Measurements from ENCODE around the gene HOMER2.
A peak's percentile ranks its signal among the peaks of the same experiment; 100 is the strongest.
"Not testable (repeated sequence)": the region's sequence is repeated elsewhere in the genome, so short reads cannot be mapped to it uniquely, and the experiment has no call there.

The HOMER2 gene

GRCh38 chr15:82963471-82964341 is 11.2 kb upstream of the HOMER2 start:
- no peak for DNase-seq

- no peak for DNase-seq
These were observed 8.2 kb upstream of the HOMER2 start for GRCh38 chr15:82960766-82961165.

GRCh38 chr15:82959423-82959822 is 6.9 kb upstream of the HOMER2 start:
- DNase-seq = no peak

GRCh38 chr15:82958638-82959037 is 6.1 kb upstream of the HOMER2 start:
- no peak for DNase-seq

- no peak for DNase-seq
These were observed 905 bp downstream of the HOMER2 start for GRCh38 chr15:82951472-82952157.

- DNase-seq = no peak
These were observed 1.7 kb downstream of the HOMER2 start for GRCh38 chr15:82950746-82951370.

GRCh38 chr15:82950295-82950694 is 2.2 kb downstream of the HOMER2 start:
- no peak for DNase-seq

GRCh38 chr15:82946155-82946701 is 6.3 kb downstream of the HOMER2 start:
- no peak for DNase-seq

- DNase-seq = no peak
These were observed 7.2 kb downstream of the HOMER2 start for GRCh38 chr15:82945326-82945725.

GRCh38 chr15:82944821-82945220 is 7.7 kb downstream of the HOMER2 start:
- DNase-seq = no peak

GRCh38 chr15:82944056-82944455 is 8.5 kb downstream of the HOMER2 start:
- no peak for DNase-seq

- DNase-seq = no peak
These were observed 9.3 kb downstream of the HOMER2 start for GRCh38 chr15:82943176-82943575.

GRCh38 chr15:82942691-82943090 is 9.8 kb downstream of the HOMER2 start:
- no peak for DNase-seq

GRCh38 chr15:82939678-82940077 is 12.8 kb downstream of the HOMER2 start:
- DNase-seq = not testable (repeated sequence)

- DNase-seq = no peak
These were observed 14.8 kb downstream of the HOMER2 start for GRCh38 chr15:82937712-82938058.

- no peak for DNase-seq
These were observed 15.4 kb downstream of the HOMER2 start for GRCh38 chr15:82936966-82937711.

- no peak for DNase-seq
These were observed 17.1 kb downstream of the HOMER2 start for GRCh38 chr15:82935382-82935781.

GRCh38 chr15:82934100-82934880 is 18.2 kb downstream of the HOMER2 start:
- no peak for DNase-seq

- DNase-seq = no peak
These were observed 18.9 kb downstream of the HOMER2 start for GRCh38 chr15:82933576-82933975.

GRCh38 chr15:82931221-82931620 is 21.3 kb downstream of the HOMER2 start:
- peak; percentile 35 for DNase-seq

- DNase-seq = no peak
These were observed 22.1 kb downstream of the HOMER2 start for GRCh38 chr15:82930461-82930860.

GRCh38 chr15:82928711-82929110 is 23.8 kb downstream of the HOMER2 start:
- DNase-seq = no peak
